GM12878 (cell line): ENCODE results near the gene RPAP3. TPM values are rescaled to one million over a fixed set of nuclear protein-coding genes. Genes with fewer than 3 reads are reported as not detected.
"Not testable (repeated sequence)": the region's sequence is repeated elsewhere in the genome, so short reads cannot be mapped to it uniquely, and the experiment has no call there.

Experiments used
- ATAC-seq: fragments of 200-7000 bp; cut with Tn5 transposase; 3 replicates; pipeline ENCODE4 v1.9.1; 2020; ENCODE audit warnings: mild to moderate bottlenecking, moderate library complexity
- BruUV-seq: library from RNA; stranded (reverse); fragments of 400-500 nt; replicated peaks from 2 replicates; lab custom pipeline; 2021; lab: Mats Ljungman, UMichigan
- CTCF ChIA-PET: fragments of 300-600 bp; sonication (Branson Sonifier 250); formaldehyde crosslinking; extraction: SDS; loops from one replicate; lab custom pipeline; 2021; ENCODE audit warnings: inconsistent platforms; lab: Yijun Ruan, JAX
- POLR2A ChIA-PET: fragments of 350-600 bp; formaldehyde crosslinking; extraction: SDS; loops from one replicate; lab custom pipeline; 2021; ENCODE audit warnings: inconsistent platforms; lab: Charles Lee
- RAD21 ChIA-PET: fragments of 300-600 bp; sonication (Branson Sonifier 250); formaldehyde crosslinking; loops from one replicate; lab custom pipeline; 2023; ENCODE audit warnings: antibody characterized with exemption; ENCODE audit not compliant: unreplicated experiment; lab: Charles Lee
- SMC1A ChIA-PET: fragments of 300-600 bp; sonication (Branson Sonifier 250); formaldehyde crosslinking; loops from one replicate; lab custom pipeline; 2023; ENCODE audit not compliant: unreplicated experiment, uncharacterized antibody; lab: Charles Lee
- DNase-seq: peaks from one replicate; pipeline ENCODE4 v3.0.0-alpha.2; 2011; ENCODE audit warnings: low read depth, low spot score
- FAIRE-seq: peaks from 3 replicates; lab custom pipeline; 2011; peaks lifted over from hg19 to GRCh38; lab: Jason Lieb, UNC
- H2AFZ ChIP-seq: 2 replicates; pipeline ENCODE4 v1.6.0; 2011; ENCODE audit warnings: low read depth, low read length, control low read depth; ENCODE audit not compliant: control insufficient read depth
- H3K27ac ChIP-seq: 2 replicates; pipeline ENCODE4 v1.5.1; 2011; ENCODE audit warnings: control low read depth; ENCODE audit not compliant: control insufficient read depth, insufficient read depth
- H3K27me3 ChIP-seq, 2 experiments: replicated peaks in 1 of 2; 2 replicates each; pipeline versions ENCODE4 v1.6.0 to v1.6.1; 2011; ENCODE audit warnings: low read length in 1 of 2; ENCODE audit not compliant: control insufficient read depth in 2 of 2, insufficient read depth in 2 of 2
- H3K36me3 ChIP-seq, 2 experiments: 2 replicates each; pipeline ENCODE4 v1.5.1; 2011; ENCODE audit warnings: low read length in 1 of 2; ENCODE audit not compliant: control insufficient read depth in 2 of 2, insufficient read depth in 2 of 2
- H3K4me1 ChIP-seq: 2 replicates; pipeline ENCODE4 v1.6.1; 2011; ENCODE audit warnings: mild to moderate bottlenecking, low read length, moderate library complexity, mixed read lengths; ENCODE audit not compliant: control insufficient read depth, insufficient read depth
- H3K4me2 ChIP-seq: 2 replicates; pipeline ENCODE4 v1.6.0; 2011; ENCODE audit warnings: control low read depth; ENCODE audit not compliant: control insufficient read depth, insufficient read depth
- H3K4me3 ChIP-seq: fragments of 200-600 bp; sonication (generic); 2 replicates; pipeline ENCODE4 v1.5.1; 2016
- H3K79me2 ChIP-seq: 2 replicates; pipeline ENCODE4 v1.6.0; 2011; ENCODE audit warnings: low read length; ENCODE audit not compliant: control insufficient read depth, insufficient read depth
- H3K9ac ChIP-seq: 2 replicates; pipeline ENCODE4 v1.8.0; 2011; ENCODE audit warnings: low read length, control low read depth, mixed read lengths; ENCODE audit not compliant: control insufficient read depth, insufficient read depth
- H3K9me3 ChIP-seq: replicated peaks from 3 replicates; pipeline ENCODE4 v1.5.1; 2011; ENCODE audit warnings: mild to moderate bottlenecking, low read length; ENCODE audit not compliant: control insufficient read depth, insufficient read depth
- H4K20me1 ChIP-seq: 2 replicates; pipeline ENCODE4 v1.6.0; 2011; ENCODE audit not compliant: control insufficient read depth, insufficient read depth
- CHD1 ChIP-seq: IDR thresholded peaks from 2 replicates; pipeline ENCODE4 v1.6.1; 2012; ENCODE audit warnings: low read depth, low read length, improper control_type of control experiment
- EED ChIP-seq: sonication (generic); IDR thresholded peaks from 2 replicates; pipeline ENCODE4 v1.6.1; 2016; ENCODE audit warnings: antibody characterized with exemption, low read depth
- JUNB ChIP-seq: IDR thresholded peaks from 2 replicates; pipeline ENCODE4 v1.6.1; 2016; ENCODE audit warnings: antibody characterized with exemption, mild to moderate bottlenecking
- MYB ChIP-seq: fragments of 150-350 bp; IDR thresholded peaks from 2 replicates; pipeline ENCODE4 v1.6.1; 2014; ENCODE audit warnings: mild to moderate bottlenecking, low read depth, low read length, borderline replicate concordance
- WGBS: methylation state at CpG from one replicate; pipeline ENCODE4 v1.1.6; 2016; ENCODE audit warnings: low lambda C conversion rate; ENCODE audit not compliant: insufficient replicate concordance, insufficient coverage; ENCODE audit errors: missing lambda C conversion rate; 5-methylcytosine and 5-hydroxymethylcytosine counted together
- in situ Hi-C: fragments of 300-500 bp; cut with MboI; formaldehyde crosslinking; loops from 9 replicates; pipeline ENCODE4 v1.14.3; 2018; ENCODE audit warnings: mixed read lengths
- intact Hi-C: fragments of 100-400 bp; cut with micrococcal nuclease; formaldehyde crosslinking; loops from one replicate; pipeline ENCODE4 v1.14.2; 2022; ENCODE audit not compliant: unreplicated experiment
- polyA plus RNA-seq, 11 experiments: library from polyadenylated mRNA; depleted of rRNA in 4 of 11; unstranded in 6 of 11; stranded (reverse) in 5 of 11; fragments of >200 nt; fragmentation: Nextera tagmentation in 4 of 11; fragmentation: Illumina TruSeq in 1 of 11; extraction: Ambion mirVana in 4 of 11; extraction: Trizol in 1 of 11; gene quantifications; 1 replicate in 1 of 11; 2 replicates in 10 of 11; pipeline versions ENCODE4 v1.2.1 to v1.2.3, GENCODE V29; 2011 to 2016; ENCODE audit warnings: inconsistent platforms in 2 of 11, missing spikeins in 2 of 11, low read depth in 1 of 11
- total RNA-seq, 4 experiments: library from RNA; depleted of rRNA in 3 of 4; stranded (reverse); fragments of >200 nt in 3 of 4; fragmentation: Illumina TruSeq in 1 of 4; extraction: Trizol in 1 of 4; gene quantifications; 2 replicates each; pipeline versions ENCODE4 v1.2.1 to v1.2.3, GENCODE V29; 2013 to 2021

RPAP3 gene
- total and polyA plus RNA-seq, 10 of the 15 experiments (the other 5 are each of a cell fraction or from before 2014, with no cell fraction given), result 14.1 to 50.6 (median 28.4) TPM

- SMC1A ChIA-PET, result interaction anchor here (1.1 kb wide), 1 partner anchor 18 kb away, joined by 4 read pairs; no protein-coding TSS in a partner anchor
- DNase-seq (no peak), ATAC-seq (no peak), FAIRE-seq (no peak)
- RAD21 ChIA-PET, result no interaction called here
- no peak overlapping the region for H2AFZ ChIP-seq
- POLR2A ChIA-PET, result no interaction called here
- H3K9me3 ChIP-seq, result no peaks in the 10 kb centered on the region
- H3K36me3 ChIP-seq, result peaks cover 0 to 23% of the 10 kb centered on the region in 2 experiments
- H4K20me1 ChIP-seq, result no peaks in the 10 kb centered on the region
- no peak overlapping the region for H3K27ac ChIP-seq
- BruUV-seq, result no TSS peak
- no peaks in the 10 kb centered on the region for H3K4me1 ChIP-seq
- H3K4me2 ChIP-seq, result no peak overlapping the region
- in situ Hi-C loops, result no loop called here
- 58% methylated on average over 2 of the region's 2 CpGs for WGBS
- CTCF ChIA-PET, result interaction anchor here (1.7 kb wide), 1 partner anchor 101 kb away, joined by 3 read pairs; the partner anchor contains the start of gene SLC48A1
- H3K9ac ChIP-seq, result no peak overlapping the region
- H3K4me3 ChIP-seq, result no peak overlapping the region
- H3K27me3 ChIP-seq, result no peaks in the 10 kb centered on the region
- H3K79me2 ChIP-seq, result no peaks in the 10 kb centered on the region
- intact Hi-C loops, result no loop called here
- TF ChIP-seq MYB (no peak), CHD1 (no peak), JUNB (peak; percentile 41; the same call in 1 of the 2 replicates), EED (no peak)
- TF ChIP-seq, all 136 proteins: peak for 1
These were observed 33.8 kb downstream of the RPAP3 start for GRCh38 chr12:47672068-47672467.

- H3K27ac ChIP-seq, CTCF ChIA-PET, BruUV-seq, FAIRE-seq, H3K4me3 ChIP-seq, H2AFZ ChIP-seq, in situ Hi-C loops, H3K9ac ChIP-seq, H3K4me2 ChIP-seq, POLR2A ChIA-PET, H4K20me1 ChIP-seq, H3K27me3 ChIP-seq, intact Hi-C loops, RAD21 ChIA-PET, H3K4me1 ChIP-seq, ATAC-seq, H3K79me2 ChIP-seq, DNase-seq, H3K9me3 ChIP-seq: not testable (repeated sequence)
- 98% methylated on average over 6 of the region's 6 CpGs for WGBS
- SMC1A ChIA-PET, result interaction anchor here (1.6 to 1.7 kb wide), 2 partner anchors 9 to 12 kb away, joined by 3 to 8 read pairs; no protein-coding TSS in a partner anchor
- peaks cover 1 to 20% of the 10 kb centered on the region in 2 experiments for H3K36me3 ChIP-seq
These were observed 37.9 kb downstream of the RPAP3 start for GRCh38 chr12:47667935-47668334.
